Measurements from ENCODE around the gene TMEM106A.
"Not testable (repeated sequence)": the region's sequence is repeated elsewhere in the genome, so short reads cannot be mapped to it uniquely, and the experiment has no call there.

- TF ChIP-seq, protein P1, sequence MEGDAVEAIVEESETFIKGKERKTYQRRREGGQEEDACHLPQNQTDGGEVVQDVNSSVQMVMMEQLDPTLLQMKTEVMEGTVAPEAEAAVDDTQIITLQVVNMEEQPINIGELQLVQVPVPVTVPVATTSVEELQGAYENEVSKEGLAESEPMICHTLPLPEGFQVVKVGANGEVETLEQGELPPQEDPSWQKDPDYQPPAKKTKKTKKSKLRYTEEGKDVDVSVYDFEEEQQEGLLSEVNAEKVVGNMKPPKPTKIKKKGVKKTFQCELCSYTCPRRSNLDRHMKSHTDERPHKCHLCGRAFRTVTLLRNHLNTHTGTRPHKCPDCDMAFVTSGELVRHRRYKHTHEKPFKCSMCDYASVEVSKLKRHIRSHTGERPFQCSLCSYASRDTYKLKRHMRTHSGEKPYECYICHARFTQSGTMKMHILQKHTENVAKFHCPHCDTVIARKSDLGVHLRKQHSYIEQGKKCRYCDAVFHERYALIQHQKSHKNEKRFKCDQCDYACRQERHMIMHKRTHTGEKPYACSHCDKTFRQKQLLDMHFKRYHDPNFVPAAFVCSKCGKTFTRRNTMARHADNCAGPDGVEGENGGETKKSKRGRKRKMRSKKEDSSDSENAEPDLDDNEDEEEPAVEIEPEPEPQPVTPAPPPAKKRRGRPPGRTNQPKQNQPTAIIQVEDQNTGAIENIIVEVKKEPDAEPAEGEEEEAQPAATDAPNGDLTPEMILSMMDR (IDR thresholded peaks at IDR 0.05), result not testable (repeated sequence)
- not testable (repeated sequence) for TF ChIP-seq POLR2A (IDR thresholded peaks at IDR 0.05)
Measured at GRCh38 chr17:43232021-43232699, 20.5 kb downstream of the TMEM106A start.
